Kidney capillary endothelial cell (primary cell): ENCODE measurements around the gene CNGA3.

Experiments used
- DNase-seq: peaks from one replicate; pipeline ENCODE4 v3.0.0-alpha.2; 2018; ENCODE audit warnings: low spot score

Gene CNGA3

GRCh38 chr2:98377544-98377943, 31.3 kb downstream of the CNGA3 start:
- no peak for DNase-seq

- no peak for DNase-seq
Measured at GRCh38 chr2:98378196-98378595, 31.9 kb downstream of the CNGA3 start.

GRCh38 chr2:98378901-98379300, 32.6 kb downstream of the CNGA3 start:
- DNase-seq = peak; percentile 70

GRCh38 chr2:98379311-98380202, 33.3 kb downstream of the CNGA3 start:
- DNase-seq = no peak

GRCh38 chr2:98380203-98380535, 33.9 kb downstream of the CNGA3 start:
- DNase-seq = no peak

- DNase-seq = no peak
Measured at GRCh38 chr2:98381494-98381893, 35.2 kb downstream of the CNGA3 start.

GRCh38 chr2:98382086-98382485, 35.8 kb downstream of the CNGA3 start:
- DNase-seq = no peak

- DNase-seq = no peak
Measured at GRCh38 chr2:98382739-98383138, 36.5 kb downstream of the CNGA3 start.

- no peak for DNase-seq
Measured at GRCh38 chr2:98383166-98383565, 36.9 kb downstream of the CNGA3 start.

- peak; percentile 68 for DNase-seq
Measured at GRCh38 chr2:98385050-98385699, 38.9 kb downstream of the CNGA3 start.

GRCh38 chr2:98387478-98387877, 41.2 kb downstream of the CNGA3 start:
- DNase-seq = no peak

- DNase-seq = no peak
Measured at GRCh38 chr2:98388081-98388480, 41.8 kb downstream of the CNGA3 start.

GRCh38 chr2:98388601-98389250, 42.5 kb downstream of the CNGA3 start:
- no peak for DNase-seq

GRCh38 chr2:98389251-98389605, 43.0 kb downstream of the CNGA3 start:
- no peak for DNase-seq

- no peak for DNase-seq
Measured at GRCh38 chr2:98390571-98391476, 44.6 kb downstream of the CNGA3 start.

- no peak for DNase-seq
Measured at GRCh38 chr2:98391581-98392270, 45.5 kb downstream of the CNGA3 start.

- DNase-seq = no peak
Measured at GRCh38 chr2:98393354-98393753, 47.1 kb downstream of the CNGA3 start.

GRCh38 chr2:98394595-98395153, 48.4 kb downstream of the CNGA3 start:
- no peak for DNase-seq

GRCh38 chr2:98395977-98396376, 49.7 kb downstream of the CNGA3 start:
- DNase-seq = no peak

GRCh38 chr2:98396745-98397355, 50.6 kb downstream of the CNGA3 start:
- no peak for DNase-seq

GRCh38 chr2:98399140-98399539, 52.9 kb downstream of the CNGA3 start:
- no peak for DNase-seq
